Loucy (cell line): Measurements from ENCODE around the gene HEBP2.

ENCODE experiments used
- H2AFZ ChIP-seq: fragments of 200-600 bp; sonication (generic); 2 replicates; pipeline ENCODE4 v1.6.0; 2016; ENCODE audit warnings: antibody characterized with exemption, mild to moderate bottlenecking, low read length, moderate library complexity
- H3F3A ChIP-seq: fragments of 200-600 bp; 2 replicates; pipeline ENCODE4 v1.6.0; 2016; ENCODE audit warnings: antibody characterized with exemption, low read depth, mild to moderate bottlenecking
- H3K27me3 ChIP-seq: fragments of 200-600 bp; sonication (generic); 2 replicates; pipeline ENCODE4 v1.6.1; 2014; ENCODE audit warnings: low read length, mild to moderate bottlenecking; ENCODE audit not compliant: insufficient read depth, poor library complexity, severe bottlenecking
- H3K36me3 ChIP-seq: fragments of 200-600 bp; sonication (generic); 2 replicates; pipeline ENCODE4 v1.6.1; 2016; ENCODE audit warnings: low read length; ENCODE audit not compliant: insufficient read depth
- H3K4me1 ChIP-seq: fragments of 200-600 bp; sonication (generic); 2 replicates; pipeline ENCODE4 v1.5.1; 2014; ENCODE audit warnings: low read length, mild to moderate bottlenecking; ENCODE audit not compliant: insufficient read depth, poor library complexity, severe bottlenecking
- H3K4me2 ChIP-seq: fragments of 200-600 bp; sonication (generic); 2 replicates; pipeline ENCODE4 v1.6.0; 2014; ENCODE audit warnings: antibody characterized with exemption, low read length, low read depth, mild to moderate bottlenecking; ENCODE audit not compliant: poor library complexity, severe bottlenecking
- H3K4me3 ChIP-seq: fragments of 200-600 bp; sonication (generic); 2 replicates; pipeline ENCODE4 v1.5.1; 2014; ENCODE audit warnings: low read length, mild to moderate bottlenecking, mixed read lengths; ENCODE audit not compliant: poor library complexity, severe bottlenecking
- H3K79me2 ChIP-seq: fragments of 200-600 bp; sonication (generic); 2 replicates; pipeline ENCODE4 v1.6.1; 2014; ENCODE audit warnings: low read length; ENCODE audit not compliant: insufficient read depth
- H3K9ac ChIP-seq: fragments of 200-600 bp; sonication (generic); 2 replicates; pipeline ENCODE4 v1.6.0; 2014; ENCODE audit warnings: mild to moderate bottlenecking, low read depth, low read length, moderate library complexity; ENCODE audit not compliant: poor library complexity, severe bottlenecking
- H3K9me2 ChIP-seq: fragments of 200-600 bp; sonication (generic); replicated peaks from 2 replicates; pipeline ENCODE4 v1.6.1; 2016; ENCODE audit warnings: low read depth, low read length, mixed read lengths
- H3K9me3 ChIP-seq: fragments of 200-600 bp; sonication (generic); 2 replicates; pipeline ENCODE4 v1.6.1; 2014; ENCODE audit warnings: mild to moderate bottlenecking, antibody characterized with exemption, low read length, low read depth; ENCODE audit not compliant: insufficient read depth
- H4K20me1 ChIP-seq: fragments of 200-600 bp; sonication (generic); 2 replicates; pipeline ENCODE4 v1.6.0; 2014; ENCODE audit warnings: antibody characterized with exemption, low read length, mild to moderate bottlenecking; ENCODE audit not compliant: insufficient read depth, poor library complexity, severe bottlenecking
- CTCF ChIP-seq: fragments of 200-600 bp; sonication (generic); conservative IDR thresholded peaks from 2 replicates; pipeline ENCODE4 v1.5.1; 2014; ENCODE audit warnings: mild to moderate bottlenecking, antibody characterized with exemption, low read length
- EZH2phosphoT487 ChIP-seq: fragments of 200-600 bp; IDR thresholded peaks from 2 replicates; pipeline ENCODE4 v1.6.1; 2018; ENCODE audit warnings: antibody characterized with exemption, mild to moderate bottlenecking, moderate library complexity, borderline replicate concordance

The HEBP2 gene

GRCh38 chr6:138374230-138374629, 29.8 kb upstream of the HEBP2 start:
- no peaks in the 10 kb centered on the region for H3K27me3 ChIP-seq
- H3K9ac ChIP-seq = no peak overlapping the region
- no peak overlapping the region for H3K4me3 ChIP-seq
- no peaks in the 10 kb centered on the region for H3K9me3 ChIP-seq
- H3F3A ChIP-seq = no peaks in the 10 kb centered on the region
- no peaks in the 10 kb centered on the region for H3K79me2 ChIP-seq
- H3K9me2 ChIP-seq = no peaks in the 10 kb centered on the region
- no peaks in the 10 kb centered on the region for H4K20me1 ChIP-seq
- TF ChIP-seq EZH2phosphoT487 = no peak
- no peak for TF ChIP-seq CTCF
- H2AFZ ChIP-seq = no peak overlapping the region
- no peak overlapping the region for H3K4me2 ChIP-seq
- H3K4me1 ChIP-seq = peaks cover 6% of the 10 kb centered on the region
- no peaks in the 10 kb centered on the region for H3K36me3 ChIP-seq

GRCh38 chr6:138374815-138375214, 29.2 kb upstream of the HEBP2 start:
- H3K9me3 ChIP-seq = no peaks in the 10 kb centered on the region
- no peaks in the 10 kb centered on the region for H3K27me3 ChIP-seq
- H3F3A ChIP-seq = no peaks in the 10 kb centered on the region
- H2AFZ ChIP-seq = no peak overlapping the region
- no peak overlapping the region for H3K9ac ChIP-seq
- TF ChIP-seq EZH2phosphoT487 (no peak), CTCF (no peak)
- no peaks in the 10 kb centered on the region for H3K9me2 ChIP-seq
- H3K4me2 ChIP-seq = no peak overlapping the region
- H3K36me3 ChIP-seq = no peaks in the 10 kb centered on the region
- peaks cover 6% of the 10 kb centered on the region for H3K4me1 ChIP-seq
- H3K79me2 ChIP-seq = no peaks in the 10 kb centered on the region
- H3K4me3 ChIP-seq = no peak overlapping the region
- H4K20me1 ChIP-seq = no peaks in the 10 kb centered on the region

GRCh38 chr6:138377042-138377441, 27.0 kb upstream of the HEBP2 start:
- Histone ChIP-seq H3K4me2 (no peak overlapping the region), H3K27me3 (no peaks in the 10 kb centered on the region), H3F3A (no peaks in the 10 kb centered on the region), H3K4me1 (peaks cover 6% of the 10 kb centered on the region), H2AFZ (no peak overlapping the region), H4K20me1 (no peaks in the 10 kb centered on the region), H3K79me2 (no peaks in the 10 kb centered on the region), H3K9me2 (no peaks in the 10 kb centered on the region), H3K4me3 (no peak overlapping the region), H3K9ac (no peak overlapping the region), H3K36me3 (no peaks in the 10 kb centered on the region), H3K9me3 (no peaks in the 10 kb centered on the region)
- TF ChIP-seq CTCF (no peak), EZH2phosphoT487 (no peak)
